Heart right ventricle (tissue), 16 donors: Measurements from ENCODE around the gene YY1. TPM values are rescaled to one million over a fixed set of nuclear protein-coding genes. Genes with fewer than 3 reads are reported as not detected.
"Not testable (repeated sequence)": the region's sequence is repeated elsewhere in the genome, so short reads cannot be mapped to it uniquely, and the experiment has no call there.

ENCODE experiments used
- ATAC-seq, 8 donors: fragments of 200-7000 bp; cut with Tn5 transposase; one replicate each; pipeline ENCODE4 v1.9.1; 2020; ENCODE audit warnings: mild to moderate bottlenecking in 8 of 8, moderate library complexity in 8 of 8, moderate number of reproducible peaks in 1 of 8
- DNase-seq, 2 donors: peaks; one replicate each; pipeline ENCODE4 v3.0.0-alpha.2; 2020
- H3K27ac ChIP-seq, 10 donors: fragments of 200-600 bp; sonication (generic) in 2 of 10; one replicate each; pipeline versions ENCODE4 v1.5.0 to v1.8.0; 2020 to 2022; ENCODE audit warnings: mild to moderate bottlenecking in 3 of 10
- H3K27me3 ChIP-seq, 7 donors: fragments of 200-600 bp; one replicate each; pipeline ENCODE4 v1.8.0; 2021 to 2022; ENCODE audit warnings: mild to moderate bottlenecking in 2 of 7
- H3K36me3 ChIP-seq, 9 donors: fragments of 200-600 bp; sonication (generic) in 1 of 9; one replicate each; pipeline versions ENCODE4 v1.5.0 to v1.8.0; 2020 to 2022; ENCODE audit warnings: mild to moderate bottlenecking in 2 of 9
- H3K4me1 ChIP-seq, 9 donors: fragments of 200-600 bp; sonication (generic) in 1 of 9; one replicate each; pipeline versions ENCODE4 v1.5.0 to v1.8.0; 2020 to 2022; ENCODE audit warnings: mild to moderate bottlenecking in 4 of 9
- H3K4me3 ChIP-seq, 10 donors: fragments of 200-600 bp; sonication (generic) in 2 of 10; one replicate each; pipeline versions ENCODE4 v1.5.0 to v1.8.0; 2020 to 2022; ENCODE audit warnings: mild to moderate bottlenecking in 7 of 10, moderate library complexity in 2 of 10
- H3K9me3 ChIP-seq, 11 donors: fragments of 200-600 bp in 10 of 11; sonication (generic) in 2 of 11; one replicate each; pipeline versions ENCODE4 v1.5.0 to v1.8.0; 2013 to 2022; ENCODE audit warnings: mild to moderate bottlenecking in 2 of 11, control low read depth in 1 of 11, moderate library complexity in 1 of 11
- WGBS, 2 donors: extraction: QIAGEN DNeasy Blood & Tissue Kit; methylation state at CpG; one replicate each; pipeline ENCODE4 v1.1.7; 2013; ENCODE audit warnings: inconsistent platforms in 1 of 2; 5-methylcytosine and 5-hydroxymethylcytosine counted together
- intact Hi-C, 10 donors: fragments of 100-400 bp; cut with DNase I; formaldehyde crosslinking; loops; one replicate each; pipeline versions ENCODE4 v1.11.1 to v1.14.2; 2022
- polyA plus RNA-seq, 2 donors: library from polyadenylated mRNA; stranded (reverse); fragments of 200-250 nt; gene quantifications; one replicate each; pipeline ENCODE4 v1.2.3, GENCODE V29; 2013
- total RNA-seq, 10 donors: library from RNA; stranded (reverse); fragmentation: NEBNext Ultra II Directional in 3 of 10; extraction: Animal tissue kit (Norgen Biotek cat#: 25700) in 3 of 10; gene quantifications; one replicate each; pipeline versions ENCODE4 v1.2.1 to v1.2.4, GENCODE V29; 2021 to 2023
- TF ChIP-seq, protein P1 (sequence below), 9 donors: fragments of 200-600 bp; sonication (generic) in 2 of 9; IDR thresholded peaks; one replicate each; pipeline versions ENCODE4 v1.5.0 to v1.8.0; 2021 to 2022; ENCODE audit warnings: antibody characterized with exemption in 9 of 9, mild to moderate bottlenecking in 5 of 9, moderate library complexity in 1 of 9
- donor health status: Arrhythmogenic right ventricular cardiomyopathy.
- donor health status: ischemic (EF 13 %, LVEDD 7.1; RV severe dilation, severe dysfunction).
- donor health status: healthy with polysubstance abuse.
- donor health status: DM: no; HTN: yes; CAD: no.
- donor health status: DM: no; HTN: no; CAD: no.
- donor health status: ischemic (EF 25% LVEDD 6.9; RV normal size, moderate dysfunction).
- donor health status: ischemic (EF 25% LVEDD 5.7; RV mildly dilated, moderate dysfunction).
- donor health status: healthy.
- donor health status: DM: yes; HTN: yes; CAD: no.
- donor health status: Ischemic cardiomyopathy.
- donor health status: ischemic (EF 35%, LVEDD 5.7; RV mildly dilated, moderate dysfunction).
- donor health status: nonischemic (EF 11% LVEDD 7.7; RV severe dilation, severe dysfunction).
- donor health status: DM: yes; HTN: yes; CAD: no.
- donor health status: PGD.
- donor health status: ischemic (EF 29% LVEDD 5.4; RV normal size, mild dysfunction).
- donor health status: nonischemic (EF 23%, LVEDD 6.1; RV moderate dilation, normal function).

Gene YY1
- total and polyA plus RNA-seq, 12 donors = 17.6 to 58.3 (median 47.9) TPM

DNA sequence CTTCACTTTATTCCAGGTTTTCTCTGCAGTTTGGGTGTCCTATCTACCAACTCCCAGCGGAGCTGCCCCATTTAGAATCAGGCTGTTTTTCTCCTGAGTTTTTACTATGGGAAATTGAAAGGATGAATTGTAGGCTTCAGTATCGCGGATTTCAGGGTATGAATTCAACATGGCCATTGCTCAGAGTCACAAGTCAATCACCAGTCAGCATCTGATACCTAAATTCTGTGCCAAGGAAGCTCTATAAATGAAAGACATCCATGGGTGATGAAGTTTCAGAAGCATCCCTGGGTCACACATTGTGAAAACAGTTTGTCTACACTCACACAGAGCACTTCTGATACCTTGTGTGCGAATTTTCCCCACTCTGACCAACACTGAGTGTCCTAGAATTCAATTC is 35.8 kb upstream of the YY1 start:
- WGBS, 2 donors = 81% methylated on average over 4 of the region's 4 CpGs
- ATAC-seq = no peak
- Histone ChIP-seq H3K9me3 (no peaks in the 10 kb centered on the region), H3K36me3 (no peaks in the 10 kb centered on the region), H3K4me1 (no peaks in the 10 kb centered on the region), H3K4me3 (no peak overlapping the region), H3K27ac (no peak overlapping the region), H3K27me3 (no peaks in the 10 kb centered on the region)
- TF ChIP-seq, protein P1, sequence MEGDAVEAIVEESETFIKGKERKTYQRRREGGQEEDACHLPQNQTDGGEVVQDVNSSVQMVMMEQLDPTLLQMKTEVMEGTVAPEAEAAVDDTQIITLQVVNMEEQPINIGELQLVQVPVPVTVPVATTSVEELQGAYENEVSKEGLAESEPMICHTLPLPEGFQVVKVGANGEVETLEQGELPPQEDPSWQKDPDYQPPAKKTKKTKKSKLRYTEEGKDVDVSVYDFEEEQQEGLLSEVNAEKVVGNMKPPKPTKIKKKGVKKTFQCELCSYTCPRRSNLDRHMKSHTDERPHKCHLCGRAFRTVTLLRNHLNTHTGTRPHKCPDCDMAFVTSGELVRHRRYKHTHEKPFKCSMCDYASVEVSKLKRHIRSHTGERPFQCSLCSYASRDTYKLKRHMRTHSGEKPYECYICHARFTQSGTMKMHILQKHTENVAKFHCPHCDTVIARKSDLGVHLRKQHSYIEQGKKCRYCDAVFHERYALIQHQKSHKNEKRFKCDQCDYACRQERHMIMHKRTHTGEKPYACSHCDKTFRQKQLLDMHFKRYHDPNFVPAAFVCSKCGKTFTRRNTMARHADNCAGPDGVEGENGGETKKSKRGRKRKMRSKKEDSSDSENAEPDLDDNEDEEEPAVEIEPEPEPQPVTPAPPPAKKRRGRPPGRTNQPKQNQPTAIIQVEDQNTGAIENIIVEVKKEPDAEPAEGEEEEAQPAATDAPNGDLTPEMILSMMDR (IDR thresholded peaks at IDR 0.05) = no peak
- intact Hi-C loops = no loop called here
- no peak for DNase-seq

DNA sequence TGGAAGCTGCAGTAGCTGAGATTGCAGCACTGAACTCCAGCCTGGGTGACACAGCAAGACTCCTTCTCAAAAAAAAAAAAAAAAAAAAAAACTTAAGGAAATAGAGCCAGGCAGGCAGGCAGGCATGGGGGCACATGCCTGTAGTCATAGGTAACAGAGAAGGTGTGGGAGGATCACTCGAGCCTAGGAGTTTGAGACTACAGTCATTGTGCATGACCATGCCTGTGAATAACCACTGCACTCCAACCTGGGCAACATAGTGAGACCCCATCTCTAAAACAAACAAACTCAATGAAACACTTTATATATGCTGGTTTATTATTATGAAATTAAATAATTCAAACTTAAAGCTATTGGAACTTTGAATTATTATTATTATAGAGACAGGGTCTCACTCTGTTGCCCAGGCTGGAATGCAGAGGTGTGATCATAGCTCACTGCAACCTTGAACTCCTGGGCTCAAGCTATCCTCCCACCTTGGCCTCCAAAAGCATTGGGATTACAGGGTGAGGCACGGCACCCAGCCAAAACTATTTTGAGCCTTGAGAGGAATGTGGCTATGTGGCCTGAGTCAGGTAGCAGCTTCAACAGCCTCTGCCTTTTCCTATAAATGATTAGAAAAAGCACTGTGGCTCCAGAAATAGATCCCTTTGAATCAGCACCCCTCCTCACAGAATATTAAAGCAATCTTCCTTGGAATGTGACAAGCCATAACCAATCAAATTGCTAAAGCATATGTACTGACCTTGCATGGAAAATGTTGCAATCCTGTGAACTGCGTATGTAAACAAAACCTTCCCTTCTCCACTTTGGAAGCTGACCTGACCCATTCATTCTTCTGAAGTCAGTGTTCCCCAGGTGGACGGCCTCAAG is 34.7 kb upstream of the YY1 start:
- H3K36me3 ChIP-seq = no peaks in the 10 kb centered on the region
- ATAC-seq (no peak), DNase-seq (no peak)
- TF ChIP-seq, protein P1 (IDR thresholded peaks at IDR 0.05) = no peak
- intact Hi-C loops = no loop called here
- H3K4me1 ChIP-seq = no peaks in the 10 kb centered on the region
- H3K4me3 ChIP-seq = no peak overlapping the region
- no peaks in the 10 kb centered on the region for H3K9me3 ChIP-seq
- H3K27me3 ChIP-seq = no peaks in the 10 kb centered on the region
- H3K27ac ChIP-seq = no peak overlapping the region
- WGBS, 2 donors = 71 to 73% methylated on average over 4 of the region's 4 CpGs

- H3K27me3 ChIP-seq, intact Hi-C loops, H3K27ac ChIP-seq, H3K4me3 ChIP-seq, H3K4me1 ChIP-seq, H3K9me3 ChIP-seq, ATAC-seq, DNase-seq, H3K36me3 ChIP-seq: not testable (repeated sequence)
- 94% methylated on average over 7 of the region's 7 CpGs for WGBS, 2 donors
Observed at GRCh38 chr14:100204835-100205167, 34.1 kb upstream of the YY1 start.

- H3K36me3 ChIP-seq, H3K4me1 ChIP-seq, intact Hi-C loops: not testable (repeated sequence)
Observed at GRCh38 chr14:100207588-100207987, 31.4 kb upstream of the YY1 start.

GRCh38 chr14:100208136-100208535 is 30.8 kb upstream of the YY1 start:
- DNase-seq, intact Hi-C loops, H3K4me3 ChIP-seq, H3K9me3 ChIP-seq, H3K27me3 ChIP-seq, ATAC-seq, H3K27ac ChIP-seq, H3K36me3 ChIP-seq, H3K4me1 ChIP-seq: not testable (repeated sequence)
- WGBS, 2 donors = 95 to 97% methylated on average over 33 of the region's 33 CpGs

More at GRCh38 chr14:100207588-100207987, 31.4 kb upstream of the YY1 start:
- H3K4me3 ChIP-seq, H3K27me3 ChIP-seq, H3K27ac ChIP-seq, DNase-seq, ATAC-seq, H3K9me3 ChIP-seq: not testable (repeated sequence)
- WGBS, 2 donors = 93 to 94% methylated on average over 10 of the region's 10 CpGs

DNA sequence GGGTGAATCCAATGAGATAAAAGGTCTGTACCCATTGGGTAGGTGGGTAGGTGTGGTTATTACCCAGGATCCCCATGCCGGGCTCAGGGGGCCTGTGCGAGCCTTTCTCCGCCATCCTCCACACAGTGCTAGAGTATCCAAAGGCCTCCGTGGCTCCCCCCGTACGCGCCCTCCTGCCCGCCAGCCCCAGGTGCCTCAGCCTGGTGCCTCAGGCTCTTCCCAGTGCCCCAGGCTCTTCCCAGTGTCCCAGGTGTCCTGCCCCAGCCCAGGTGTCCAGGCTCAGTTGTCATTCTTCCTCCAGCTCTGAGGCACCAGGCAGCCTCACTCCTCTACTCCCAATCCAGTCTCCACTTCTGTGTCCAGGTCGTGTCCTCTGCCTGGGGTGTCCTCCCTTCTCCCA is 27.6 kb upstream of the YY1 start:
- intact Hi-C loops = loop anchor here in 1 of 10 donors (5.0 kb wide), 1 partner anchor 219 kb away; no protein-coding TSS in a partner anchor
- TF ChIP-seq, protein P1 (IDR thresholded peaks at IDR 0.05) = no peak
- Histone ChIP-seq H3K4me3 (no peak overlapping the region), H3K4me1 (peaks cover 0 to 19% (median 9%) of the 10 kb centered on the region in 9 donors), H3K9me3 (no peaks in the 10 kb centered on the region), H3K36me3 (no peaks in the 10 kb centered on the region), H3K27me3 (no peaks in the 10 kb centered on the region), H3K27ac (no peak overlapping the region)
- WGBS, 2 donors = 94 to 95% methylated on average over 9 of the region's 9 CpGs
- no peak for DNase-seq
- no peak for ATAC-seq
